Measurements from ENCODE around the gene PDE6A. TPM values are rescaled to one million over a fixed set of nuclear protein-coding genes. Genes with fewer than 3 reads are reported as not detected.

PDE6A gene
- 0.07 TPM in 1 of 2 replicates, not detected in the other for total RNA-seq
- long read RNA-seq, result 0 reads

- Mint-ChIP-seq H3K4me1 (ENCODE audit: low read depth) (peaks cover 33% of the 10 kb centered on the region), H3K9me3 (ENCODE audit: low read depth) (no peaks in the 10 kb centered on the region), H3K36me3 (ENCODE audit: insufficient read depth) (no peaks in the 10 kb centered on the region), H3K27ac (peak within 1 kb of the TSS; percentile 39), H3K4me3 (ENCODE audit: low read depth) (no peak within 1 kb of the TSS), H3K27me3 (no peaks in the 10 kb centered on the region)
- TF ChIP-seq CTCF (IDR thresholded peaks at IDR 0.05; ENCODE audit: unreplicated experiment), result no peak
- DNase-seq (ENCODE audit: low spot score, unreplicated experiment), result no peak
Measured at GRCh38 chr5:149944666-149945065, at the start of gene PDE6A. TSS of gene PDE6A (minus strand) at chr5:149944793. CDS start at chr5:149944673, 120 bp downstream.

GRCh38 chr5:149993471-149993870 lies 48.9 kb upstream of the PDE6A start:
- TF ChIP-seq CTCF (IDR thresholded peaks at IDR 0.05; ENCODE audit: unreplicated experiment), result no peak
- Mint-ChIP-seq H3K4me1 (ENCODE audit: low read depth) (peaks cover 7% of the 10 kb centered on the region), H3K36me3 (ENCODE audit: insufficient read depth) (peaks cover 2% of the 10 kb centered on the region), H3K27ac (no peak overlapping the region), H3K9me3 (ENCODE audit: low read depth) (no peaks in the 10 kb centered on the region), H3K27me3 (no peaks in the 10 kb centered on the region), H3K4me3 (ENCODE audit: low read depth) (no peak overlapping the region)
- no peak for DNase-seq (ENCODE audit: low spot score, unreplicated experiment)

GRCh38 chr5:149990518-149991376 lies 46.2 kb upstream of the PDE6A start:
- no peaks in the 10 kb centered on the region for H3K9me3 Mint-ChIP-seq (ENCODE audit: low read depth)
- DNase-seq (ENCODE audit: low spot score, unreplicated experiment), result peak; percentile 63
- no peaks in the 10 kb centered on the region for H3K36me3 Mint-ChIP-seq (ENCODE audit: insufficient read depth)
- peak; percentile 96 for TF ChIP-seq CTCF (IDR thresholded peaks at IDR 0.05; ENCODE audit: unreplicated experiment)
- H3K27me3 Mint-ChIP-seq, result no peaks in the 10 kb centered on the region
- peaks cover 7% of the 10 kb centered on the region for H3K4me1 Mint-ChIP-seq (ENCODE audit: low read depth)
- no peak overlapping the region for H3K4me3 Mint-ChIP-seq (ENCODE audit: low read depth)
- H3K27ac Mint-ChIP-seq, result no peak overlapping the region

GRCh38 chr5:149988126-149988525 lies 43.5 kb upstream of the PDE6A start:
- Mint-ChIP-seq H3K4me1 (ENCODE audit: low read depth) (peaks cover 11% of the 10 kb centered on the region), H3K9me3 (ENCODE audit: low read depth) (no peaks in the 10 kb centered on the region), H3K36me3 (ENCODE audit: insufficient read depth) (no peaks in the 10 kb centered on the region), H3K27me3 (no peaks in the 10 kb centered on the region), H3K4me3 (ENCODE audit: low read depth) (no peak overlapping the region), H3K27ac (no peak overlapping the region)
- TF ChIP-seq CTCF (IDR thresholded peaks at IDR 0.05; ENCODE audit: unreplicated experiment), result no peak
- DNase-seq (ENCODE audit: low spot score, unreplicated experiment), result no peak

- Mint-ChIP-seq H3K36me3 (ENCODE audit: insufficient read depth) (peaks cover 15% of the 10 kb centered on the region), H3K27ac (no peak overlapping the region), H3K4me3 (ENCODE audit: low read depth) (no peak overlapping the region), H3K4me1 (ENCODE audit: low read depth) (peaks cover 16% of the 10 kb centered on the region), H3K9me3 (ENCODE audit: low read depth) (no peaks in the 10 kb centered on the region), H3K27me3 (no peaks in the 10 kb centered on the region)
- no peak for TF ChIP-seq CTCF (IDR thresholded peaks at IDR 0.05; ENCODE audit: unreplicated experiment)
- no peak for DNase-seq (ENCODE audit: low spot score, unreplicated experiment)
Measured at GRCh38 chr5:149982505-149982904, 37.9 kb upstream of the PDE6A start.
